IPS-15b (cell line): ENCODE measurements around the gene MLXIPL.
"Not testable (repeated sequence)": the region's sequence is repeated elsewhere in the genome, so short reads cannot be mapped to it uniquely, and the experiment has no call there.

ENCODE experiments used
- H3K27me3 ChIP-seq: one replicate; pipeline ENCODE4 v1.6.1; 2013; ENCODE audit warnings: low read length; ENCODE audit not compliant: control insufficient read depth, insufficient read depth
- H3K36me3 ChIP-seq: one replicate; pipeline ENCODE4 v1.6.1; 2013; ENCODE audit warnings: low read length; ENCODE audit not compliant: control insufficient read depth, insufficient read depth
- H3K4me1 ChIP-seq: one replicate; pipeline ENCODE4 v1.6.1; 2013; ENCODE audit warnings: mild to moderate bottlenecking, low read length; ENCODE audit not compliant: control insufficient read depth, insufficient read depth
- H3K4me3 ChIP-seq: one replicate; pipeline ENCODE4 v1.5.1; 2013; ENCODE audit warnings: low read depth, low read length
- H3K9ac ChIP-seq: one replicate; pipeline ENCODE4 v1.6.1; 2013; ENCODE audit warnings: low read depth, mild to moderate bottlenecking, low read length
- H3K9me3 ChIP-seq: one replicate; pipeline ENCODE4 v1.6.1; 2013; ENCODE audit warnings: mild to moderate bottlenecking, low read length; ENCODE audit not compliant: control insufficient read depth, insufficient read depth

The MLXIPL gene

GRCh38 chr7:73569042-73569608, 55.2 kb downstream of the MLXIPL start:
- Histone ChIP-seq H3K36me3 (peaks cover 26% of the 10 kb centered on the region), H3K27me3 (peaks cover 4% of the 10 kb centered on the region), H3K9me3 (no peaks in the 10 kb centered on the region), H3K4me3 (no peak overlapping the region), H3K9ac (no peak overlapping the region), H3K4me1 (peaks cover 2% of the 10 kb centered on the region)

GRCh38 chr7:73567846-73568685, 56.3 kb downstream of the MLXIPL start:
- H3K36me3 ChIP-seq = peaks cover 19% of the 10 kb centered on the region
- no peaks in the 10 kb centered on the region for H3K9me3 ChIP-seq
- H3K9ac ChIP-seq = no peak overlapping the region

GRCh38 chr7:73567140-73567539, 57.2 kb downstream of the MLXIPL start:
- Histone ChIP-seq H3K4me3 (no peak overlapping the region), H3K9me3 (no peaks in the 10 kb centered on the region), H3K36me3 (peaks cover 11% of the 10 kb centered on the region), H3K27me3 (peaks cover 4% of the 10 kb centered on the region), H3K4me1 (peaks cover 2% of the 10 kb centered on the region), H3K9ac (no peak overlapping the region)

More at GRCh38 chr7:73567846-73568685, 56.3 kb downstream of the MLXIPL start:
- Histone ChIP-seq H3K4me1 (peaks cover 2% of the 10 kb centered on the region), H3K27me3 (peaks cover 4% of the 10 kb centered on the region), H3K4me3 (no peak overlapping the region)

- not testable (repeated sequence) for H3K9me3 ChIP-seq, H3K4me3 ChIP-seq, H3K9ac ChIP-seq, H3K27me3 ChIP-seq, H3K36me3 ChIP-seq, H3K4me1 ChIP-seq
Measured at GRCh38 chr7:73566431-73566830, 57.9 kb downstream of the MLXIPL start.

- Histone ChIP-seq H3K9ac (no peak overlapping the region), H3K4me3 (no peak overlapping the region), H3K4me1 (peaks cover 2% of the 10 kb centered on the region), H3K27me3 (peaks cover 4% of the 10 kb centered on the region), H3K36me3 (peaks cover 7% of the 10 kb centered on the region), H3K9me3 (no peaks in the 10 kb centered on the region)
Measured at GRCh38 chr7:73565675-73566340, 58.5 kb downstream of the MLXIPL start.

GRCh38 chr7:73560109-73560835, 64.0 kb downstream of the MLXIPL start:
- no peak overlapping the region for H3K9ac ChIP-seq
- H3K9me3 ChIP-seq = no peaks in the 10 kb centered on the region
- H3K4me1 ChIP-seq = peaks cover 2% of the 10 kb centered on the region
- H3K36me3 ChIP-seq = no peaks in the 10 kb centered on the region
- no peak overlapping the region for H3K4me3 ChIP-seq
- peaks cover 21% of the 10 kb centered on the region for H3K27me3 ChIP-seq

- Histone ChIP-seq H3K4me1 (no peaks in the 10 kb centered on the region), H3K4me3 (peak within 1 kb of the TSS; percentile 64), H3K27me3 (peaks cover 21% of the 10 kb centered on the region), H3K9me3 (no peaks in the 10 kb centered on the region), H3K36me3 (no peaks in the 10 kb centered on the region), H3K9ac (peak within 1 kb of the TSS; percentile 70)
Measured at GRCh38 chr7:73557397-73558257, 66.7 kb downstream of the MLXIPL start, which contains the start of gene BCL7B. Gene BCL7B (minus strand): TSS chr7:73557690. CDS start chr7:73557578, 112 bp downstream.

GRCh38 chr7:73557108-73557396, 67.3 kb downstream of the MLXIPL start:
- Histone ChIP-seq H3K9me3 (no peaks in the 10 kb centered on the region), H3K4me3 (peak overlapping the region; percentile 64), H3K9ac (peak overlapping the region; percentile 70), H3K27me3 (peaks cover 21% of the 10 kb centered on the region), H3K4me1 (no peaks in the 10 kb centered on the region), H3K36me3 (no peaks in the 10 kb centered on the region)

- Histone ChIP-seq H3K4me3 (peak overlapping the region; percentile 64), H3K4me1 (no peaks in the 10 kb centered on the region), H3K27me3 (peaks cover 21% of the 10 kb centered on the region), H3K36me3 (peaks cover under 1% of the 10 kb centered on the region), H3K9me3 (no peaks in the 10 kb centered on the region), H3K9ac (peak overlapping the region; percentile 0)
Measured at GRCh38 chr7:73556208-73557107, 67.9 kb downstream of the MLXIPL start.

- Histone ChIP-seq H3K4me1 (no peaks in the 10 kb centered on the region), H3K27me3 (peaks cover 19% of the 10 kb centered on the region), H3K36me3 (peaks cover 7% of the 10 kb centered on the region), H3K9ac (no peak overlapping the region), H3K9me3 (no peaks in the 10 kb centered on the region), H3K4me3 (no peak overlapping the region)
Measured at GRCh38 chr7:73555411-73555982, 68.8 kb downstream of the MLXIPL start.
